OCI-LY1 (cell line): ENCODE measurements around the gene PLK2.

Experiments used
- EZH2 ChIP-seq: fragments of 200-600 bp; sonication (generic), shearing (Covaris generic); IDR thresholded peaks from 2 replicates; pipeline ENCODE4 v1.8.0; 2017; ENCODE audit warnings: borderline replicate concordance, mixed run types, mild to moderate bottlenecking, antibody characterized with exemption, low read length, moderate library complexity, mixed read lengths
- TF ChIP-seq, protein P1 (sequence below): fragments of 200-600 bp; sonication (generic), shearing (Covaris generic); IDR thresholded peaks from 2 replicates; pipeline ENCODE4 v1.5.1; 2017; ENCODE audit warnings: mild to moderate bottlenecking, antibody characterized with exemption, low read length, moderate library complexity, mixed read lengths

DNA sequence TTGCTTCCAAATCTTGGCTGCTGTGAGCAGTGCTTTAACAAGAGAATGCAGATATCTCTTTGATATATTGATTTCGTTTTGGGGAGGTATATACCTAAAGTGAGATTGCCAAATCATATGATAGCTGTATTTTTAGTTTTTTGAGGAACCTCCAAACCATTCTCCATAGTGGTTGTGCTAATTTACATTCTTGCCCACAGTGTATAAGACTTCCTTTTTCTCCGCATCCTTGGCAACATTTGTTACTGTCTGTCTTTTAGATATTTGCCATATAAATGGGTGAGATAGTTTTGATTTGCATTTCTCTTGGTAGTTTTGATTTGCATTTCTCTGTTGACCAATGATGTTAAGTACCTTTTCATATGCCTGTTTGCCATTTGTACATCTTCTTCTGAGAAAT, 10.0 kb upstream of the PLK2 start:
- TF ChIP-seq, protein P1, sequence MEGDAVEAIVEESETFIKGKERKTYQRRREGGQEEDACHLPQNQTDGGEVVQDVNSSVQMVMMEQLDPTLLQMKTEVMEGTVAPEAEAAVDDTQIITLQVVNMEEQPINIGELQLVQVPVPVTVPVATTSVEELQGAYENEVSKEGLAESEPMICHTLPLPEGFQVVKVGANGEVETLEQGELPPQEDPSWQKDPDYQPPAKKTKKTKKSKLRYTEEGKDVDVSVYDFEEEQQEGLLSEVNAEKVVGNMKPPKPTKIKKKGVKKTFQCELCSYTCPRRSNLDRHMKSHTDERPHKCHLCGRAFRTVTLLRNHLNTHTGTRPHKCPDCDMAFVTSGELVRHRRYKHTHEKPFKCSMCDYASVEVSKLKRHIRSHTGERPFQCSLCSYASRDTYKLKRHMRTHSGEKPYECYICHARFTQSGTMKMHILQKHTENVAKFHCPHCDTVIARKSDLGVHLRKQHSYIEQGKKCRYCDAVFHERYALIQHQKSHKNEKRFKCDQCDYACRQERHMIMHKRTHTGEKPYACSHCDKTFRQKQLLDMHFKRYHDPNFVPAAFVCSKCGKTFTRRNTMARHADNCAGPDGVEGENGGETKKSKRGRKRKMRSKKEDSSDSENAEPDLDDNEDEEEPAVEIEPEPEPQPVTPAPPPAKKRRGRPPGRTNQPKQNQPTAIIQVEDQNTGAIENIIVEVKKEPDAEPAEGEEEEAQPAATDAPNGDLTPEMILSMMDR: no peak
- no peak for TF ChIP-seq EZH2
